Mononuclear cell (primary cell): ENCODE measurements around the gene PLPPR5. TPM values are rescaled to one million over a fixed set of nuclear protein-coding genes. Genes with fewer than 3 reads are reported as not detected.
"Not testable (repeated sequence)": the region's sequence is repeated elsewhere in the genome, so short reads cannot be mapped to it uniquely, and the experiment has no call there.

Experiments used
- H3K27me3 ChIP-seq: 2 replicates; pipeline ENCODE4 v1.6.0; 2011; ENCODE audit warnings: low read length, control low read depth; ENCODE audit not compliant: insufficient read depth
- H3K4me1 ChIP-seq: 2 replicates; pipeline ENCODE4 v1.5.1; 2011; ENCODE audit warnings: mild to moderate bottlenecking, low read length, control low read depth; ENCODE audit not compliant: insufficient read depth
- H3K4me3 ChIP-seq: 2 replicates; pipeline ENCODE4 v1.5.1; 2011; ENCODE audit warnings: mild to moderate bottlenecking, low read length, moderate library complexity
- H3K9me3 ChIP-seq: 2 replicates; pipeline ENCODE4 v1.5.1; 2011; ENCODE audit warnings: low read depth, mild to moderate bottlenecking, control low read depth, low read length
- total RNA-seq: library from RNA; depleted of rRNA; stranded (reverse); fragments of >200 nt; gene quantifications from one replicate; pipeline ENCODE4 v1.2.3, GENCODE V29; 2012

The PLPPR5 gene
- total RNA-seq, 1 donor, result under 0.01 TPM

DNA sequence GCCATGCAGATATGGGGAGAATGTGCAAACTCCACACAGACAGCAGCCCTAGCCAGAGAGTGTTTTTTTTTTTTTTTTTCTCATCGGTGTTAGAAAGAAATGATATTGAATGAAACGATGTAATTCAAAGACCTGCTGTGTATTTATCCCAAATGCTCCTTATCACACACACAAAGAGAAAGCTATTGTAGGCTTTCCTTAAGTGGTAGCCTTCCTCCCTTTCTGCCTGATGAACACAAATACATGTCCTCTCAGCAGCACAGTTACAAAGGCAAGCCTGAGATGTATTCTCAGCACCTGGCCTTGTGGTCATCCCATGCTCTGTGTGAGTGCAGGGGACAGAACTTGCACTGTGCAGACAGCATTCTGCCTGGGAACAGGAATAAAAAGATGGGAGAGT lies 93.8 kb downstream of the PLPPR5 start:
- H3K9me3 ChIP-seq, result no peaks in the 10 kb centered on the region
- no peak overlapping the region for H3K4me3 ChIP-seq
- H3K4me1 ChIP-seq, result no peaks in the 10 kb centered on the region
- H3K27me3 ChIP-seq, result no peaks in the 10 kb centered on the region

DNA sequence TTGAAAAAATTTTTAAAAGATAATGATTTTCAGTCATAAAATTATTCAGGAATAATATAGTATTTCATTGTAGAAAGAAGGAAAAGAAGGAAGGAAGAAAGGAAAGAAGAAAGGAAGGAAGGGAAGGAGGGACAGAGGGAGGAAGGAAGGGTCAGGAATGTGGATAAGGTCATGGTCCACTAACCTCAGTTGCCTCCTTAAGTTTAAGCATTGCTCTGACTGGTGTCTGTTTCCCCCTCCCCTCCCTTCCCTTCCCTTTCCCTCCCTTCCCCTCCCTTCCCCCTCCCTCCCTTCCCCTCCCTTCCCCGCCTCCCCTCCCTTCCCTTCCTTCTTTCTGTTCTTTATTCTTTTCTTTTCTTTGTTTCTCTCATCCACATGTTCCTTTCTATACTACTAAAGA lies 95.7 kb downstream of the PLPPR5 start:
- no peak overlapping the region for H3K4me3 ChIP-seq
- H3K4me1 ChIP-seq, result no peaks in the 10 kb centered on the region
- H3K27me3 ChIP-seq, result no peaks in the 10 kb centered on the region
- H3K9me3 ChIP-seq, result no peaks in the 10 kb centered on the region

DNA sequence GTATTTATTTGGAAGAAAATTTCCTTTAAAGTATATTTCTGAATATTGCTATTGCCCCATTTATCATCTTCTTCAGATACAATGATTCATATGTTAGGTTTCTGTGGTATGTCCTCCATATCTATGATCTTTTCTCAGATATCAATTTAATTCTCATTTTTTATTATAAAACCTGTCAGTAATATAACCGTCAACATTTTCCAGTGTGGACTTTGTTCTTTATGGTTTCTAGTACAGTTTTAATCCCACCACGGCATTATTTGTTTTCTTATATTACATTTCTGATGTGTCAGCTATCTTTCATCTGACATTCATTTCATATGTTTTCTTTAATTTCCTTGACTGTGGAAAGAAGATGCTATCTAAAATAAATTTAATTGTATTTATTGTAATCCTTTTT lies 97.9 kb downstream of the PLPPR5 start:
- H3K4me3 ChIP-seq, result no peak overlapping the region
- no peaks in the 10 kb centered on the region for H3K27me3 ChIP-seq
- H3K9me3 ChIP-seq, result no peaks in the 10 kb centered on the region
- H3K4me1 ChIP-seq, result no peaks in the 10 kb centered on the region

DNA sequence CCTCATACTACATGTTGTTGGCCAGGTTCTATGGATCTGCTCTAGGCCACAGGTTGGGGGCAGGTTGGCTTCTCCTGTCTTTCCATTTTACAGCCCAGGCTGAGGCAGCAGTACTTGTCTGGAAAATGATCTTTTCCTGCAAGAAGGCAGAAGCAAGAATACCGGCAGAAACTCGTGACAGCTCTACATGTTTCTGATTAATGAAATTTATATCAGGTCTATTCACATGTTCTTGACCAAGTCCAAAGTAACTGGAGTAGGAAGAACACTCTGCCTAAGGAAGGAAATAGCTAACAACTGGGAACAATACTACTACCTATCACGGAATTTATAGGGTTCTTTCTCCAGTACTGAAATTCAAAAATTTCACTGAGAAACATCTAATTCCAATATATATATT lies 98.3 kb downstream of the PLPPR5 start:
- H3K9me3 ChIP-seq, result no peaks in the 10 kb centered on the region
- H3K27me3 ChIP-seq, result no peaks in the 10 kb centered on the region
- no peak overlapping the region for H3K4me3 ChIP-seq
- H3K4me1 ChIP-seq, result no peaks in the 10 kb centered on the region

DNA sequence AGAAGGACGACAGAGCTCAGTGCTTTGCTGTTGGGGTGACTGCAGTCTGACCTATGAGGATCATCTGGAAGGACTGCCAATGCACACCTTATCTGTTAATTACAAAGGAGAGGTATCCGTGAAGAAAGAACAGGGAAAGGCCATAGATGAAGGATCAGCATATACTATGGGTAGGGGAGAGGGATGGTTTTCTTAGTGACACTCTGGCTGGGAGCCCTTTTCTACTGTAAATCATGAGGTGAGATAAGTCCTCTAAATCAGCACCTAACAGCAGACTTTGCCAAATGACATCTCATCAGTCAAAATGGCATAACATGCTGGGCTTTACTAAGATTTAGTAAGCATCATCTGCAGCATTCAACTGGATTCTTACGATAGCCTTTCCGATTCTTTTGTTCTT lies 100.0 kb downstream of the PLPPR5 start:
- Histone ChIP-seq H3K27me3 (no peaks in the 10 kb centered on the region), H3K9me3 (no peaks in the 10 kb centered on the region), H3K4me3 (no peak overlapping the region), H3K4me1 (no peaks in the 10 kb centered on the region)

DNA sequence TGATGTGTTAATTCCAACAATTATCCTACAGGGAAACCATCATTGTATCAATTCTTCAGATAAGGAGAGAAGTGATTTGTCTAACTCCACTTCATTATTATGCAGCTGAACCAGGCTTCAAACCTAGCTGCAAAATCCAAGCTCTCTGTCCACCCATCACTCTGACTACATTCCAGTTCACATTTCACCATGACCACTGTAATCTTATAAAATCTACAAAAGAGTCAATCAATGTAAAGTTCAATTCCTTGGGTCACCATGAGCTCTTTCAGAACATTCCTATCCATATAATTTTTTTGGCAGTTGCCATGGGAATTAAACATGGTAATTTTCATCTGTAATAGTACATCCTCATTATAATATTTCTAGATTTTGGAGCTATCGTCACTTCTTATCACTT lies 100.9 kb downstream of the PLPPR5 start:
- Histone ChIP-seq H3K4me3 (no peak overlapping the region), H3K27me3 (no peaks in the 10 kb centered on the region)

DNA sequence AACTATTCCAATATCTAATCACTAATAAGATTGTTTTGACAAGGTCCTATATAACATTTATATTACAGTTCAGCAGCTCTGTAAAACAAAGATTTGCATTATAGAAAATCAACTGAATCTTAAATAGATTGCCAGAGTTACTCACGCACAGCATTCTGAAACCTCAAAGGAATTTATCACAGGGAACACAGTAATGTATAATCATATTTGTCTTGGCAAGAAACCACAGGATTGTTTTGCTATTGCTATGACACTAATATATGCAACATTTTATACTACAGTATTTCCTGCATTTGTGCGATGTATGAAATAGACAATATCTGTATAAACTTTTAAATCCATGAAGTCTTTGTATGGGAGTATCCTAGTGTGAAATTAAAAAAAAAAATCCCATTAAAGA lies 101.4 kb downstream of the PLPPR5 start:
- no peaks in the 10 kb centered on the region for H3K27me3 ChIP-seq
- no peak overlapping the region for H3K4me3 ChIP-seq
- no peaks in the 10 kb centered on the region for H3K9me3 ChIP-seq
- H3K4me1 ChIP-seq, result no peaks in the 10 kb centered on the region

More for the DNA sequence above, 100.9 kb downstream of the PLPPR5 start:
- H3K9me3 ChIP-seq, result no peaks in the 10 kb centered on the region
- no peaks in the 10 kb centered on the region for H3K4me1 ChIP-seq

DNA sequence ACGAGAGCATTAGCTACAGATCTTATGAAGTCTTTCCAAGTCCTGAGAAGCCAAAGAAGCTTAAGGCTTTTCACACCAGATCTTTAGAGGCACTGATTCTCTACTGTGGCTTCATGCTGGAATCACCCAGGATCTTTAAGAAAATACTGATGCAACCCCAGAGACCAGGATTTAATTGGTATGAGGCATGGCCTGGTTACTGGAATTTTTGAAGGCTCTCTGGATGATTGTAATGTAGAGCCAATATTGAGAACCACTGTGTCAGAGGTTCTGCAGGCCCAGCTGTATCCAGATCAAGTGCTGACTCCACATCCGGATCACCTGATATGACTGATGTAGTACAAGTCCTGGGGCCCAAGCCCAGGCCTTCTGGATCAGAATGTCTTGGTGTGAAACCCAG lies 105.7 kb downstream of the PLPPR5 start:
- Histone ChIP-seq H3K27me3 (no peaks in the 10 kb centered on the region), H3K9me3 (no peaks in the 10 kb centered on the region), H3K4me1 (no peaks in the 10 kb centered on the region), H3K4me3 (no peak overlapping the region)

DNA sequence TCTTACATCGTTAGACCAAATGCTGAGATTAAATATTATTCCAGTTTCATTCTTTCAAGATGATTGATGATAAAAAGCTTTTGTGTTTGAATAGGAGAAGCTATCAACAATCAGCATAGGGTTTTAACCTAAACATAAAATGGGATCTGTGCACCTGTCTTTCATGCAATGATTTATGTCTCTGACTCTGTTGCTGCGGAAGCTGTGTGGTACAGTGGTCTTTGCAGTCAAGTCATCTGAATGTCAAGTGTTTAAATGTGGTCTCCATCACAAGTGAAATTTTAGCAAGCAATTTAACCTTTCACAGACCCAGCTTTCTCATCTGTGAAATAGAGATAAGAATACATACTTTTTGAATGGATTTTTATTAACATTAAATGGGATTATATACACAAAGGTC lies 107.2 kb downstream of the PLPPR5 start:
- Histone ChIP-seq H3K4me1 (no peaks in the 10 kb centered on the region), H3K27me3 (no peaks in the 10 kb centered on the region), H3K4me3 (no peak overlapping the region)

DNA sequence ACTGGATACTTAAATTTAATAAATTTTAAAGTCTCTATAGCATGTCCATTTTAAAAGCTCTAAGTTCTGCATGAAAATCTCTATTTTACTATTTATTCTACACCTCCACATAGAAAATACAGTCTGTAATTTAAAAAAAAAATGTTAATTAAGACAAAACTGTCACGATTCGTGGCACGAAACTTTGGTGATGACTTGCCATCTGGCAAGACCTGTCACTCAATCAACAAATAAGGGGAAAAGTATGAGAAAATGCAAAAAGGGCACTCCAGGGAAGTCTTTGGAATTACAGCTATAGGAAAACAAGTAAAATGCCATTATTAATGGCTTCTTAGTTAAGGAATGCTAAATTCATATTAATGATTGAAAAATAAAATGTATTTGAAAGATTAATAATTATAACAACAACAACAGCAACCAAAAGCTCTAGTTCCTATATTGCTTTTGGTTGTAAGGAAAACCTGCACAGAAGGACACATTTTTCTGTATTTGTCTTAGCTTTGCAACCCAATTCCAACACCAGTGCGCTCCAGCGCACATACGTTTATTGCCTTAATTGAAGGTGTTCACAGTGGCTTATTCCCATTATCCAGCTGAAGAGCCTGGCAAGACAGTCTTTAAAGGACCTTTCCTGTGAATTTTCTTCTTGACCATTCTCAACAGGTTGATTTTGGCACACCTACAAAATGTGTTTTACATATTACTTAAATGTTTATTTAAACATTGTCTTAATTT lies 107.8 kb downstream of the PLPPR5 start:
- no peaks in the 10 kb centered on the region for H3K4me1 ChIP-seq
- no peak overlapping the region for H3K4me3 ChIP-seq
- H3K9me3 ChIP-seq, result no peaks in the 10 kb centered on the region
- no peaks in the 10 kb centered on the region for H3K27me3 ChIP-seq

More for the DNA sequence above, 107.2 kb downstream of the PLPPR5 start:
- H3K9me3 ChIP-seq, result no peaks in the 10 kb centered on the region

DNA sequence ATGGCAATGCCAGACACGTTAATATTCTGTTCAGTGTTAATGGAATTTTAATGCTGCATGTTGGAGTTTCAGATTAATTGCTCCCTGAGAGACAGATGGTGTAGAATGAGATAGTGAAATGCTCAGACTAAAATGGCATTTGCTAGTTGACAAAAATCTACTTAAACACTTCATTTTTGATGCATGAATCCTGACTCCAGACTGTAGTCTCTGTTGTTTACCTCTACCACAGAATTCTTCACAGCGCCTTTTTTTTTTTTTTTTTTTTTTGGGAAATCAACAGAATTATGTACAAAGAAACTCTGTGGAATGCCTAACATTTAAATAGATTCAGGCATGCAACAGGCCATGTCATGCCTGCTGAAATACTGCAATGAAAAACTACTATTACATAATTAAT lies 111.3 kb downstream of the PLPPR5 start:
- Histone ChIP-seq H3K4me3 (no peak overlapping the region), H3K4me1 (no peaks in the 10 kb centered on the region), H3K27me3 (no peaks in the 10 kb centered on the region), H3K9me3 (no peaks in the 10 kb centered on the region)

DNA sequence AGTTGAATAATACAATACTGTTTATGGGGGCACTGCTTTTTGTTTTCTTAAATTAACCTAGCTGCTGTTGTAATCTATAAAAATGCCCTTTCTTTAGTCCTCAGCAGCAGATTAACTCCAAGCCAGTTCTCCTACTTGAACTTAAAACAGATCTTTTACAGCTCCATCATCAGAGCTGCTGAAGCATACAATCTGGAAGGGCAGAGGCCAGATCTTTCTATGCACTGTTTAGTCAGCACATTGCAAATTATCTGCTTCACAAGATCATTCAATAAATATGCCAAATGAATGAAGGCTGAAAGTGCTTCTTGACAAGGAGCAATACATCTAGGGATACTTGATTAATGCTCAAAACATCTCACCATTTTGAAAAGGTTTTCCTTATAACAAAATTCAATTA lies 115.8 kb downstream of the PLPPR5 start:
- Histone ChIP-seq H3K9me3 (no peaks in the 10 kb centered on the region), H3K27me3 (no peaks in the 10 kb centered on the region), H3K4me1 (no peaks in the 10 kb centered on the region), H3K4me3 (no peak overlapping the region)

DNA sequence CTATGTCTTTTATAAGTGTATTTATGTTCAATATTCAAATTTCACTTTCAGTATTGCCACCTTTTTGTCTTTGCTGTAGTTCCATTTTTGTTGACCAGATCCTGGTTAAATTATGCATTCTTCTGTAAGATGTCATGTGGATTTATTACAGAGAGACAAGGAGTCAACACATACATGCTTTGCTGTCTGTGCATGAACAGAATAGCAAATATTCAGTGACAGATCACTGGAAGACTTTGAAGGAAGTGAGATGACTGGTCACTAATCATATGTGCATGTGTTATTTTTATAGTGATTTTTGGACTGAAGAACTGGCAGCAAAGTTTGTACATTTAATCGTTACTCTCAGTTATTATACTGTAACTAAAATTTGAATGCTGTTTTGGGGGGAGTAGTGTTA lies 117.2 kb downstream of the PLPPR5 start:
- H3K4me3 ChIP-seq, result no peak overlapping the region
- H3K27me3 ChIP-seq, result no peaks in the 10 kb centered on the region
- H3K4me1 ChIP-seq, result no peaks in the 10 kb centered on the region
- no peaks in the 10 kb centered on the region for H3K9me3 ChIP-seq

DNA sequence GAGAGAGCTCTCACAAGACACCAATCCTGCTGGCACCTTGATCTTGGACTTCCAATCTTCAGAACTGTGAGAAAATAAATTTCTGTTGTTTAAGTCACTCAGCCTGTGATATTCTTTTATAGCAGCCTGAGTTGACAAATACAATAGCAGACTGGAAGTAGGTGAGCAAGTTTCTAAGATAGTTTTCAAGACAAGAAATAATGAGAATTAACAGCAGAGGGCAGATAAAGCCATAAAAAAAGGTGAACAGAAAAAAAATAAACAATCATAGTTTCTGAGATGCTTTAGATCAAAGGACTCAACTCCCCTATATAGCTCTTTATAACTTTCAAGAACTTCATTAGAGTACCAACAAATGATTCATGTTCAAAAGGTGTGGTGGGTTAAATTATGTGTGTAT lies 119.8 kb downstream of the PLPPR5 start:
- Histone ChIP-seq H3K4me3 (no peak overlapping the region), H3K9me3 (no peaks in the 10 kb centered on the region), H3K4me1 (no peaks in the 10 kb centered on the region), H3K27me3 (no peaks in the 10 kb centered on the region)

DNA sequence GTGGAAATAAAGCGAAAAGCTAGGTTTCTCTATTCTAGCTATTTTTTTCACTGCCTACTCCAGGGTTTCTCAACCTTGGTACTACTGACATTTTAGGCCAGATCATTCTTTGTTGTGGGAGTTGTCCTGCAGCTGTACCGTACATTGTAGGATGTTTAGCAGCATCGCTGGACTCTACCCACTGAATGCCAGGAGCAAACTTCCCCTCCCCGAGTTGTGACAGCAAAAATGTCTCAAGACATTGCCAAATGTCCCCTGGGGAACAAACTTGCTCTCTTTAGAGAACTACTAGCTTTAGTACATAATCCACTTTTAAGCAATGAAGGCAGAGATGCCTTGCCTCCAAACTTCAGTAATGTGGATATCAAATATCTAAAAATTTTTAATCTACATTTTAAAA lies 122.8 kb downstream of the PLPPR5 start:
- Histone ChIP-seq H3K27me3 (no peaks in the 10 kb centered on the region), H3K9me3 (no peaks in the 10 kb centered on the region), H3K4me1 (no peaks in the 10 kb centered on the region), H3K4me3 (no peak overlapping the region)

DNA sequence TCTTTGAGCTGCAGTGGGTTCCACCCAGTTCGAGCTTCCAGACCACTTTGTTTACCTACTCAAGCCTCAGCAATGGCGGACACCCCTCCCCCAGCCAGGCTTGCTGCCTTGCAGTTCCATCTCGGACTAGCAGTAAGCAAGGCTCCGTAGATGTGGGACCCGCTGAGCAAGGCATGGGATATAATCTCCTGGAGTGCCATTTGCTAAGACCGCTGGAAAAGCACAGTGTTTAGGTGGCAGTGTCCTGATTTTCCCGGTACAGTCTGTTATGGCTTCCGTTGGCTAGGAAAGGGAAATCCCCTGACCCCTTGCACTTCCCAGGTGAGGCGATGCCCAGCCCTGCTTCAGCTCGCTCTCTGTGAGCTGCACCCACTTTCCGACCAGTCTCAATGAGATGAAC lies 123.4 kb downstream of the PLPPR5 start:
- H3K27me3 ChIP-seq, H3K4me1 ChIP-seq, H3K4me3 ChIP-seq: not testable (repeated sequence)

More for the DNA sequence above, 123.4 kb downstream of the PLPPR5 start:
- not testable (repeated sequence) for H3K9me3 ChIP-seq
